ENCODE measurements around the gene COL6A6. TPM values are rescaled to one million over a fixed set of nuclear protein-coding genes. Genes with fewer than 3 reads are reported as not detected.

COL6A6 gene
- total RNA-seq, 1 donor from 2014 or later: under 0.01 TPM

- Histone ChIP-seq H3K36me3 (ENCODE audit: control insufficient read depth, insufficient read depth, low read length) (no peaks in the 10 kb centered on the region), H3K4me3 (ENCODE audit: low read depth, low read length) (no peak overlapping the region), H3K27me3 (ENCODE audit: control insufficient read depth, insufficient read depth, low read length) (no peaks in the 10 kb centered on the region)
- TF ChIP-seq CTCF (IDR thresholded peaks at IDR 0.05; ENCODE audit: insufficient read depth, low read length, severe bottlenecking): no peak
- no peak for DNase-seq (ENCODE audit: low read depth)
- FAIRE-seq: no peak
Measured at GRCh38 chr3:130488288-130488687, 28.7 kb upstream of the COL6A6 start.

- no peak for DNase-seq (ENCODE audit: low read depth)
- H3K36me3 ChIP-seq (ENCODE audit: control insufficient read depth, insufficient read depth, low read length): no peaks in the 10 kb centered on the region
- FAIRE-seq: no peak
- no peak overlapping the region for H3K4me3 ChIP-seq (ENCODE audit: low read depth, low read length)
- no peak for TF ChIP-seq CTCF (IDR thresholded peaks at IDR 0.05; ENCODE audit: insufficient read depth, low read length, severe bottlenecking)
- no peaks in the 10 kb centered on the region for H3K27me3 ChIP-seq (ENCODE audit: control insufficient read depth, insufficient read depth, low read length)
Measured at GRCh38 chr3:130488769-130489450, 28.1 kb upstream of the COL6A6 start.

DNA sequence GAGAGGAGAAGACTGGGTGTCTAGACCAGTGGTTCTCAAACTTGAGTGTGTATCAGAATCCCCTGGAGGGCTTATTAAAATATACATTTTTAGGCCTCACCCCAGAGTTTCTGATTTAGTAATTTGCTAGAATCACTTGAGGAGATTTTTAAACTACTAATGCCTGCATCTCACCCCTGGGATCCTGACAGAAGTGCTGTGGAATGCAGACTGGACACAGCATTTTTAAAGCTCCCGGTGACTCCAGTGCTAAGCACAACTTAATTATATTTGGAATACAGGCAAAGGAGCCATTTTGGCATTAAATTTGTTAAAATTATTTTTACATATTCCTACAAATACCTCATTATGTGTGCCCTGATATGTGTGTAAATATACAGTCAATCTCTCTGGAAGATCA, 26.7 kb upstream of the COL6A6 start:
- DNase-seq (ENCODE audit: low read depth) (no peak), FAIRE-seq (no peak)
- Histone ChIP-seq H3K4me3 (ENCODE audit: low read depth, low read length) (no peak overlapping the region), H3K27me3 (ENCODE audit: control insufficient read depth, insufficient read depth, low read length) (no peaks in the 10 kb centered on the region), H3K36me3 (ENCODE audit: control insufficient read depth, insufficient read depth, low read length) (no peaks in the 10 kb centered on the region)
- no peak for TF ChIP-seq CTCF (IDR thresholded peaks at IDR 0.05; ENCODE audit: insufficient read depth, low read length, severe bottlenecking)

DNA sequence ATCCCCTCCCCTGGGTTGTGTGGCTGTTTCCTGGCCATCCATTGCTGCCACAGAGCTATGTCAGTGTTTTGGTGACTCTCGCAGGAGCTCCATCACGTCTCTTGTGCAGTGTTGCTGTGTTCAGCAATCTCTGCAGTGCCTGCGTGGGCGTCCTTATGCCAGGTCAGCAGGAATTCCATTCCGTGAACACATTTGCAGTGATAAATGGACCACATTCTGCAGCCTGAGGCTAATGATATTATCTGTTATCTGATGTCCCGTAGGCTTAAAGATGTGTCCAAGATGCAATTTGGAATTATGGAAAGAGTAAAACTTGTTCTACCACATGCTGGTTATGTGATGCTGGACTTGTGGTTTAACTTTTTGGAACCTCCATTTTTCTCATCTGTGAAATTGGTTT, 25.5 kb upstream of the COL6A6 start:
- Histone ChIP-seq H3K27me3 (ENCODE audit: control insufficient read depth, insufficient read depth, low read length) (no peaks in the 10 kb centered on the region), H3K4me3 (ENCODE audit: low read depth, low read length) (no peak overlapping the region), H3K36me3 (ENCODE audit: control insufficient read depth, insufficient read depth, low read length) (no peaks in the 10 kb centered on the region)
- DNase-seq (ENCODE audit: low read depth) (no peak), FAIRE-seq (no peak)
- no peak for TF ChIP-seq CTCF (IDR thresholded peaks at IDR 0.05; ENCODE audit: insufficient read depth, low read length, severe bottlenecking)

DNA sequence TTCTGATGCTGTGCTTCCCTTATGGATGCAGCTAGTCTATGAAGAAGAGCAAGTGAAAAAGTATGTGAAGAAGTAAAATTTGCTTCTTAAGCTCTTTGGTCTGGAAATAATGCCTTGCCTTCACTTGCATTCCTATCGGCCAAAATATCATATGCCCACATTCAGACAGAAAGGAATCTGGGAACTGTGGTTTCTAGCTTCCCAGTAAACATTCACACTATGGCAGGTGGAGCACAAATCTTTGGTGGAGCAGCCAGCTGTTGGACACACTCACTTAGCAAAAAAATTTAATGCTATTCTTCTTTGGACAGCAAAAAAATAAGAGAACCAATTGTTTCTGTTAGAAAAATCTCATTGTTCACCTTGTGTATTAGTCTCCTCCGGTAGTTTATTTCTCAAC, 12.3 kb upstream of the COL6A6 start:
- no peak for DNase-seq (ENCODE audit: low read depth)
- no peaks in the 10 kb centered on the region for H3K36me3 ChIP-seq (ENCODE audit: control insufficient read depth, insufficient read depth, low read length)
- no peak for FAIRE-seq
- TF ChIP-seq CTCF (IDR thresholded peaks at IDR 0.05; ENCODE audit: insufficient read depth, low read length, severe bottlenecking): no peak
- H3K4me3 ChIP-seq (ENCODE audit: low read depth, low read length): no peak overlapping the region
- H3K27me3 ChIP-seq (ENCODE audit: control insufficient read depth, insufficient read depth, low read length): no peaks in the 10 kb centered on the region

DNA sequence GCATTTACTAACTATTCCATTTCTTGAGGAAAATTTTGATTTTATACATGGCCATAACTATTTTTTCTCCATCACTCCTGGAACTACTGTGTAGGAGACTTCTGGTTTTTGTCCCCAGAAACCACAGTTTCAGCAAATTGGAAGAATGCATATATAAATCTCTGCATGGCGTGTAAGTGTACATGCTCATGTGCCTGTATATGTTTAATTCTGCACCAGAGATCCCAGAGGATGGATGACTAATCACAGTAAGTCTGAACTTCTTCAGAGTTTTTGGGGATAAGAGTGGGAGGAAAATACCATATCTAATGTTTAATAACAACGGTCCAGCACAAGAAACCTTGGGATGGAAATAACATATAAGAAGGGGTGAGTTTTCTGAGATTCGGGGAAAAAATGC, 10.9 kb upstream of the COL6A6 start:
- Histone ChIP-seq H3K4me3 (ENCODE audit: low read depth, low read length) (no peak overlapping the region), H3K36me3 (ENCODE audit: control insufficient read depth, insufficient read depth, low read length) (no peaks in the 10 kb centered on the region), H3K27me3 (ENCODE audit: control insufficient read depth, insufficient read depth, low read length) (no peaks in the 10 kb centered on the region)
- FAIRE-seq (no peak), DNase-seq (ENCODE audit: low read depth) (no peak)
- TF ChIP-seq CTCF (IDR thresholded peaks at IDR 0.05; ENCODE audit: insufficient read depth, low read length, severe bottlenecking): no peak
